ENCODE measurements around the gene LY86. TPM values are rescaled to one million over a fixed set of nuclear protein-coding genes. Genes with fewer than 3 reads are reported as not detected.
"Not testable (repeated sequence)": the region's sequence is repeated elsewhere in the genome, so short reads cannot be mapped to it uniquely, and the experiment has no call there.

The LY86 gene
- total and polyA plus RNA-seq, 3 donors from 2014 or later, result 0.87 to 3.5 (median 1.6) TPM

DNA sequence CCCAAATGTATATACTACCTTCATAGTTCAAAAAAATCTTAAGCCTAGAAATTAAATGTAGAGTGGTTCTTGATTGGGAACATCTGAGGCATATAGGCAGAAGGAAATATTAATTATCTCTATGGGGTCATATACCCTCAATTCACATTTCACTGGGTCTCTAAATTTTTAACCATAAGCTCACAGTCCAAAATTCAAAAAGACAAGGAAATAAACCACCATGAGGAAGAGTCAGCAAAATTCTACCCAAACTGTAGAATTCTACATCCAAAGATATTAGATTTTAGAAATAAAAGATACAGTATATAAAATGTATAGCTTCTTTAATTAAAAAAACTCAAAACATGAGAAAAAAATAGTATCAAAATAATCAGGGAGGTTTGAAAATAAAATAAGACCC, 15.5 kb downstream of the LY86 start:
- H3K9me3 ChIP-seq, result no peaks in the 10 kb centered on the region
- intact Hi-C loops (cut with DNase I; ENCODE audit: low total_unique reads), result no loop called here

DNA sequence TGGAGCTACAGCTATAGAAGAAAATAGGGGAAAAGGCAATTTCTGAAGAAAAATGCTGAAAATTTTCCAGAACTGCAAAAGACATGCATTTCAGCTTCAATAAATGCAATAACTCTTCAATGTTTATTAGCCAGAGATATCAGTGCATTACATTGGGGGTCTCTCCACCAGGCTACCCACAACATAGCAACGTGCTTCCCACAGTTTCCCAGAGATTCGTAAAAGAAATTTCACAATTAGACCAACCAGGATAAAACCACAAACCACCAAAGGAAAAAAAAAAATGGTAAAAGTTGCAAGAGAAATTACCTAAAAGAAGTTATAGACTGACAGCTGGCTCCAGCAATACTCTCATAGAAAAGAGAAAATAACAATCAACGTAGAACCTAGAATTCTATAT, 16.0 kb downstream of the LY86 start:
- Histone ChIP-seq H3K36me3 (ENCODE audit: low read depth, missing control alignments) (no peaks in the 10 kb centered on the region), H3K4me3 (no peak overlapping the region), H3K27me3 (no peaks in the 10 kb centered on the region), H3K27ac (no peak overlapping the region), H3K9me3 (no peaks in the 10 kb centered on the region), H3K4me1 (no peaks in the 10 kb centered on the region)
- intact Hi-C loops (cut with DNase I; ENCODE audit: low total_unique reads), result no loop called here
- DNase-seq, result no peak
- no peak for TF ChIP-seq POLR2A (IDR thresholded peaks at IDR 0.05)
- TF ChIP-seq, protein P1, sequence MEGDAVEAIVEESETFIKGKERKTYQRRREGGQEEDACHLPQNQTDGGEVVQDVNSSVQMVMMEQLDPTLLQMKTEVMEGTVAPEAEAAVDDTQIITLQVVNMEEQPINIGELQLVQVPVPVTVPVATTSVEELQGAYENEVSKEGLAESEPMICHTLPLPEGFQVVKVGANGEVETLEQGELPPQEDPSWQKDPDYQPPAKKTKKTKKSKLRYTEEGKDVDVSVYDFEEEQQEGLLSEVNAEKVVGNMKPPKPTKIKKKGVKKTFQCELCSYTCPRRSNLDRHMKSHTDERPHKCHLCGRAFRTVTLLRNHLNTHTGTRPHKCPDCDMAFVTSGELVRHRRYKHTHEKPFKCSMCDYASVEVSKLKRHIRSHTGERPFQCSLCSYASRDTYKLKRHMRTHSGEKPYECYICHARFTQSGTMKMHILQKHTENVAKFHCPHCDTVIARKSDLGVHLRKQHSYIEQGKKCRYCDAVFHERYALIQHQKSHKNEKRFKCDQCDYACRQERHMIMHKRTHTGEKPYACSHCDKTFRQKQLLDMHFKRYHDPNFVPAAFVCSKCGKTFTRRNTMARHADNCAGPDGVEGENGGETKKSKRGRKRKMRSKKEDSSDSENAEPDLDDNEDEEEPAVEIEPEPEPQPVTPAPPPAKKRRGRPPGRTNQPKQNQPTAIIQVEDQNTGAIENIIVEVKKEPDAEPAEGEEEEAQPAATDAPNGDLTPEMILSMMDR (IDR thresholded peaks at IDR 0.05), result no peak
- 37 to 54% methylated on average over 3 of the region's 3 CpGs for WGBS, 2 donors

More for the DNA sequence above, 15.5 kb downstream of the LY86 start:
- no peaks in the 10 kb centered on the region for H3K27me3 ChIP-seq
- no peak for DNase-seq
- no peak overlapping the region for H3K4me3 ChIP-seq
- H3K4me1 ChIP-seq, result no peaks in the 10 kb centered on the region
- TF ChIP-seq, protein P1 (IDR thresholded peaks at IDR 0.05), result no peak
- TF ChIP-seq POLR2A (IDR thresholded peaks at IDR 0.05), result no peak
- H3K27ac ChIP-seq, result no peak overlapping the region
- no peaks in the 10 kb centered on the region for H3K36me3 ChIP-seq (ENCODE audit: low read depth, missing control alignments)

DNA sequence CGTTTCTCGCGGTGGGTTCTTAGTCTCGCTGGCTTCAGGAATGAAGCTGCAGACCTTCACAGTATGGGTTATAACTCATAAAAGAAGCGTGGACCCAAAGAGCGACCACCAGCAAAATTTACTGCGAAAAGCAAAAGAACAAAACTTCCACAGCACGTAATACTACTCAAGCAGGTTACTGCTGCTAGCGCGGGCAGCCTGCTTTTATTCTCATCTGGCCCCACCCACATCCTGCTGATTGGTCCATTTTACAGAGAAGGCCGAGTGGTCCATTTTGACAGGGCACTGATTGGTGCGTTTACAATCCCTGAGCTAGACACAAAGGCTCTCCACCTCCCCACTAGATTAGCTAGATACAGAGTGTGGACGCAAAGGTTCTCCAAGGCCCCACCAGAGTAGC, 17.4 kb downstream of the LY86 start:
- intact Hi-C loops (cut with DNase I; ENCODE audit: low total_unique reads), result no loop called here
- Histone ChIP-seq H3K4me3 (peak overlapping the region in 1 of 2 donors; percentile 53), H3K27me3 (no peaks in the 10 kb centered on the region), H3K36me3 (ENCODE audit: low read depth, missing control alignments) (no peaks in the 10 kb centered on the region), H3K27ac (no peak overlapping the region), H3K4me1 (no peaks in the 10 kb centered on the region), H3K9me3 (no peaks in the 10 kb centered on the region)
- WGBS, 2 donors, result 52 to 74% methylated on average over 13 of the region's 13 CpGs
- TF ChIP-seq, protein P1 (IDR thresholded peaks at IDR 0.05), result no peak
- TF ChIP-seq POLR2A (IDR thresholded peaks at IDR 0.05), result no peak
- DNase-seq, result peak; percentile 78

GRCh38 chr6:6606391-6607030, 18.0 kb downstream of the LY86 start:
- peak overlapping the region; percentile 33 to 53 for H3K4me3 ChIP-seq
- H3K9me3 ChIP-seq; H3K27me3 ChIP-seq; DNase-seq; intact Hi-C loops (cut with DNase I; ENCODE audit: low total_unique reads); H3K4me1 ChIP-seq; H3K27ac ChIP-seq; H3K36me3 ChIP-seq (ENCODE audit: low read depth, missing control alignments): not testable (repeated sequence)
- WGBS, 2 donors, result 50 to 80% methylated on average over 2 to 47 of the region's 47 CpGs

- no peak for DNase-seq
These were observed 20.9 kb downstream of the LY86 start for GRCh38 chr6:6609450-6609849.

More at GRCh38 chr6:6609450-6609849, 20.9 kb downstream of the LY86 start:
- Histone ChIP-seq H3K9me3 (no peaks in the 10 kb centered on the region), H3K27me3 (no peaks in the 10 kb centered on the region), H3K36me3 (ENCODE audit: low read depth, missing control alignments) (no peaks in the 10 kb centered on the region), H3K4me1 (no peaks in the 10 kb centered on the region), H3K27ac (no peak overlapping the region), H3K4me3 (no peak overlapping the region)
- WGBS, 2 donors, result 85 to 92% methylated on average over 2 of the region's 2 CpGs
- TF ChIP-seq, protein P1 (IDR thresholded peaks at IDR 0.05), result no peak
- TF ChIP-seq POLR2A (IDR thresholded peaks at IDR 0.05), result no peak
- intact Hi-C loops (cut with DNase I; ENCODE audit: low total_unique reads), result no loop called here

Data from testis (tissue), 3 donors.